Measurements from ENCODE around the gene SMOC2. TPM values are rescaled to one million over a fixed set of nuclear protein-coding genes. Genes with fewer than 3 reads are reported as not detected.

Gene SMOC2
- total RNA-seq, 1 experiment from 2014 or later, result 0.42 TPM

DNA sequence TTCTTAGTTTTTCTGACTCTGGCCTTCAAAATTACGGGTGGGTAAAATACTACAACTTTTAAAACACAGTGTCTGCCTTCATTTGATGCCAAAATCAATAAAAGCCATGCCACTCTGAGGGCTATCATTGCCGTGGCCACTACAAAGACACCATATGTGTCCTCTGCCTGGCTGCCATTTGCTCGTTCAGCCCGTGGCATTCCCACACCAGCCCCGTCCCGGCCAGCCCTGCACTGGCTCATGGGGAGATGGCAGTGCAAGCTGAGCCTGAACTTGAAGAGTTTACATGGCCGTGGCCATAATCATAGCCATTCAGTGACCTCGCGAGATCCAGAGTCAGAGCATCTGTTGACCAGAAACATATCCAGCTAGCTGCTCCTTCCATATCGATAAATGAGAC, 79.2 kb downstream of the SMOC2 start:
- H3K9me3 ChIP-seq (ENCODE audit: control insufficient read depth in 1 of 2, insufficient read depth in 1 of 2, low read depth in 1 of 2, low read length in 2 of 2), result no peaks in the 10 kb centered on the region
- no peaks in the 10 kb centered on the region for H3K79me2 ChIP-seq (ENCODE audit: insufficient read depth, low read length)
- POLR2A ChIA-PET, result no interaction called here
- peaks cover 5 to 8% of the 10 kb centered on the region in 2 experiments; a peak in 3 of 4 replicates for H3K4me1 ChIP-seq (ENCODE audit: control insufficient read depth in 1 of 2, insufficient read depth in 2 of 2, low read length in 2 of 2)
- intact Hi-C loops (cut with micrococcal nuclease), result no loop called here
- ATAC-seq, result no peak
- no TSS peak for BruUV-seq (replicated peaks)
- H2AFZ ChIP-seq (ENCODE audit: low read depth, low read length, poor library complexity, severe bottlenecking), result no peak overlapping the region
- CTCF ChIA-PET, result no interaction called here
- no peak for TF ChIP-seq EGR1 (IDR thresholded peaks at IDR 0.05; ENCODE audit: low read depth)
- TF ChIP-seq, protein P1, sequence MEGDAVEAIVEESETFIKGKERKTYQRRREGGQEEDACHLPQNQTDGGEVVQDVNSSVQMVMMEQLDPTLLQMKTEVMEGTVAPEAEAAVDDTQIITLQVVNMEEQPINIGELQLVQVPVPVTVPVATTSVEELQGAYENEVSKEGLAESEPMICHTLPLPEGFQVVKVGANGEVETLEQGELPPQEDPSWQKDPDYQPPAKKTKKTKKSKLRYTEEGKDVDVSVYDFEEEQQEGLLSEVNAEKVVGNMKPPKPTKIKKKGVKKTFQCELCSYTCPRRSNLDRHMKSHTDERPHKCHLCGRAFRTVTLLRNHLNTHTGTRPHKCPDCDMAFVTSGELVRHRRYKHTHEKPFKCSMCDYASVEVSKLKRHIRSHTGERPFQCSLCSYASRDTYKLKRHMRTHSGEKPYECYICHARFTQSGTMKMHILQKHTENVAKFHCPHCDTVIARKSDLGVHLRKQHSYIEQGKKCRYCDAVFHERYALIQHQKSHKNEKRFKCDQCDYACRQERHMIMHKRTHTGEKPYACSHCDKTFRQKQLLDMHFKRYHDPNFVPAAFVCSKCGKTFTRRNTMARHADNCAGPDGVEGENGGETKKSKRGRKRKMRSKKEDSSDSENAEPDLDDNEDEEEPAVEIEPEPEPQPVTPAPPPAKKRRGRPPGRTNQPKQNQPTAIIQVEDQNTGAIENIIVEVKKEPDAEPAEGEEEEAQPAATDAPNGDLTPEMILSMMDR (IDR thresholded peaks at IDR 0.05 in 2 of 3, conservative IDR thresholded peaks at IDR 0.05 in 1 of 3; ENCODE audit: borderline replicate concordance in 1 of 3, insufficient read depth in 1 of 3, low read depth in 2 of 3, low read length in 2 of 3), result no peak
- TF ChIP-seq EZH2phosphoT487 (IDR thresholded peaks at IDR 0.05; ENCODE audit: borderline replicate concordance), result no peak
- TF ChIP-seq SIN3A (IDR thresholded peaks at IDR 0.05; ENCODE audit: low read depth), result no peak
- TF ChIP-seq, protein P2, sequence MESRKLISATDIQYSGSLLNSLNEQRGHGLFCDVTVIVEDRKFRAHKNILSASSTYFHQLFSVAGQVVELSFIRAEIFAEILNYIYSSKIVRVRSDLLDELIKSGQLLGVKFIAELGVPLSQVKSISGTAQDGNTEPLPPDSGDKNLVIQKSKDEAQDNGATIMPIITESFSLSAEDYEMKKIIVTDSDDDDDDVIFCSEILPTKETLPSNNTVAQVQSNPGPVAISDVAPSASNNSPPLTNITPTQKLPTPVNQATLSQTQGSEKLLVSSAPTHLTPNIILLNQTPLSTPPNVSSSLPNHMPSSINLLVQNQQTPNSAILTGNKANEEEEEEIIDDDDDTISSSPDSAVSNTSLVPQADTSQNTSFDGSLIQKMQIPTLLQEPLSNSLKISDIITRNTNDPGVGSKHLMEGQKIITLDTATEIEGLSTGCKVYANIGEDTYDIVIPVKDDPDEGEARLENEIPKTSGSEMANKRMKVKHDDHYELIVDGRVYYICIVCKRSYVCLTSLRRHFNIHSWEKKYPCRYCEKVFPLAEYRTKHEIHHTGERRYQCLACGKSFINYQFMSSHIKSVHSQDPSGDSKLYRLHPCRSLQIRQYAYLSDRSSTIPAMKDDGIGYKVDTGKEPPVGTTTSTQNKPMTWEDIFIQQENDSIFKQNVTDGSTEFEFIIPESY (IDR thresholded peaks at IDR 0.05; ENCODE audit: extremely low read depth, insufficient replicate concordance, low read length), result no peak
- TF ChIP-seq ELF1 (IDR thresholded peaks at IDR 0.05; ENCODE audit: borderline replicate concordance, low read depth), result no peak
- TF ChIP-seq, protein P3, sequence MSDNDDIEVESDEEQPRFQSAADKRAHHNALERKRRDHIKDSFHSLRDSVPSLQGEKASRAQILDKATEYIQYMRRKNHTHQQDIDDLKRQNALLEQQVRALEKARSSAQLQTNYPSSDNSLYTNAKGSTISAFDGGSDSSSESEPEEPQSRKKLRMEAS (IDR thresholded peaks at IDR 0.05), result no peak
- no peak for TF ChIP-seq YY1 (IDR thresholded peaks at IDR 0.05; ENCODE audit: extremely low read depth, insufficient replicate concordance, low read depth, low read length)
- no peak for TF ChIP-seq TCF7L2 (IDR thresholded peaks at IDR 0.05; ENCODE audit: borderline replicate concordance, extremely low read depth, insufficient read depth, insufficient read length)
- TF ChIP-seq ZFX (IDR thresholded peaks at IDR 0.05), result no peak
- TF ChIP-seq ZNF274 (IDR thresholded peaks at IDR 0.05; ENCODE audit: low read depth, low read length), result no peak
- TF ChIP-seq RAD21 (IDR thresholded peaks at IDR 0.05; ENCODE audit: low read depth), result no peak
- TF ChIP-seq JUND (IDR thresholded peaks at IDR 0.05), result no peak
- no peak for TF ChIP-seq CBX3 (IDR thresholded peaks at IDR 0.05; ENCODE audit: low read depth)
- TF ChIP-seq POLR2A (IDR thresholded peaks at IDR 0.05; ENCODE audit: borderline replicate concordance, extremely low read depth, insufficient read depth, insufficient read length), result no peak
- no peak for TF ChIP-seq SP1 (IDR thresholded peaks at IDR 0.05; ENCODE audit: low read depth)
- H3K4me3 ChIP-seq (replicated peaks in 1 of 2; ENCODE audit: low read depth in 1 of 2, low read length in 2 of 2), result no peak overlapping the region
- H3K4me2 ChIP-seq (ENCODE audit: low read length), result no peak overlapping the region
- H3K27me3 ChIP-seq (ENCODE audit: insufficient read depth, low read length), result no peaks in the 10 kb centered on the region
- H4K20me1 ChIP-seq (ENCODE audit: insufficient read depth), result no peaks in the 10 kb centered on the region
- no peaks in the 10 kb centered on the region for H3K9me2 ChIP-seq (ENCODE audit: insufficient read depth)
- H3K27ac ChIP-seq (ENCODE audit: low read depth, low read length), result no peak overlapping the region
- RAD21 ChIA-PET (ENCODE audit: low non-redundant PET in 1 of 2, low total read pairs in 2 of 2, uncharacterized antibody in 2 of 2, unreplicated experiment in 2 of 2), result no interaction called here
- H3K9ac ChIP-seq (ENCODE audit: low read length), result no peak overlapping the region
- no peak for DNase-seq (ENCODE audit: low read depth, low spot score)
- H3K36me3 ChIP-seq (ENCODE audit: control insufficient read depth in 1 of 2, insufficient read depth in 2 of 2, low read length in 2 of 2), result no peaks in the 10 kb centered on the region
